Femur (tissue), 1 donor: ENCODE data around the gene ATP5PO.
"Not testable (repeated sequence)": the region's sequence is repeated elsewhere in the genome, so short reads cannot be mapped to it uniquely, and the experiment has no call there.

ENCODE experiments used
- DNase-seq: peaks from one replicate; pipeline ENCODE4 v3.0.0-alpha.2; 2017

The ATP5PO gene

DNA sequence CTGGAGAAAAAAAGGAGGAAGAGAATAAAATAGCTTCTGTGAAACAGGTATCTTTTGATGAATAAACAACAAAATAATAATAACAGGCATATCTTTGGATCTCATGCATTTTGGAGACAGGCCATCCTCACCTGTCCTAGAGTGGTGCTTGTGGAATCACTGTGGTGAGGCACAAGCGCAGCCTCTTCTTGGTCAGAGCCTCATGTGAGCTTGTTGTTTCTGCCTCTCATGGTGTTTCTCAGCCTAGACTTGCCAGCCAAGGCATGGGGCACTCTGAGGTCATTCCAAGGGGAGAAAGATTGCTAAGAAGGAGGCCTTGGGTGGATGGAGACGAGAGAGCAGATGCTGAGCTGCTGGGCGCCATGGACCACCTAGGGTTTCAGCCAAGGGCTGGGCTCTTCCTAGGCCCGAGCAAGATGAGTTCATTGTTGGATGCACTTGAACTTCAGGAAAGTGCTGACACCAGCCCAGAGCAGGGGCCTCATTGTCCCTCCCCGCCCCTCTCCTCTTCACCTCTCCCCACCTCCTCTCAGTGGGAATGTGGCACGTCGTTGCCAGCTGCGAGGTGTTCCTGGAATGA lies 49.5 kb downstream of the ATP5PO start:
- no peak for DNase-seq

- no peak for DNase-seq
These were observed 50.4 kb downstream of the ATP5PO start for GRCh38 chr21:33865176-33865575.

GRCh38 chr21:33864150-33864549 lies 51.5 kb downstream of the ATP5PO start:
- DNase-seq, result no peak

GRCh38 chr21:33863191-33863590 lies 52.4 kb downstream of the ATP5PO start:
- not testable (repeated sequence) for DNase-seq

GRCh38 chr21:33861125-33861524 lies 54.5 kb downstream of the ATP5PO start:
- DNase-seq, result no peak

DNA sequence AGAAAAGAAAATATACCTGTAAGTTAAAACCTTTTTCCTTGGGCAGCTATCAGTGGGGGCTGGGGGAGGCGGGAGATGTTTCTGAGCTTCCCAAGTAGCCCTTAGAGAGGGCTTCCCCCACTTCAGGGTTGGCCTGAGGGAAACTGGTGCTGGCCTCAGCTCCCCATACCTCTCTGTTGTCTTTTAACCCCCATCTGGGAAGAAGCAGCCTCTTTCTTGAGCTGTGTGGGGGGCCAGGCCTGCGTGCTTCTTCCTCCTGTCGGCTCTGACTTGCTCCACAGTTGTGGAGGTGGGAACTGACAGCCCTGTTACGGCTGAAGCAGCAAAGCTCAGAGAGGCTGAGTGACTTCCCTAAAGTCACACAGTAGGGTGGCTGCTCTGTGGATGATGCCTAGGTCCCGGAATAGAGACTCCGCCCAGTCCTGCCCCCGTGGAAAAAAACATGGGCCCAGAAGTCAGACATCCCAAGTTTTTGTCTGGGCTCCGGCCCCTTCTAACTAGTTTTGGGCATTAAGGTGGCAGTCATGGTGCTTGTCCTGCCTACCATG lies 55.2 kb downstream of the ATP5PO start:
- no peak for DNase-seq

GRCh38 chr21:33859373-33860102 lies 56.1 kb downstream of the ATP5PO start:
- no peak for DNase-seq

GRCh38 chr21:33858667-33859372 lies 56.8 kb downstream of the ATP5PO start:
- peak; percentile 66 for DNase-seq

DNA sequence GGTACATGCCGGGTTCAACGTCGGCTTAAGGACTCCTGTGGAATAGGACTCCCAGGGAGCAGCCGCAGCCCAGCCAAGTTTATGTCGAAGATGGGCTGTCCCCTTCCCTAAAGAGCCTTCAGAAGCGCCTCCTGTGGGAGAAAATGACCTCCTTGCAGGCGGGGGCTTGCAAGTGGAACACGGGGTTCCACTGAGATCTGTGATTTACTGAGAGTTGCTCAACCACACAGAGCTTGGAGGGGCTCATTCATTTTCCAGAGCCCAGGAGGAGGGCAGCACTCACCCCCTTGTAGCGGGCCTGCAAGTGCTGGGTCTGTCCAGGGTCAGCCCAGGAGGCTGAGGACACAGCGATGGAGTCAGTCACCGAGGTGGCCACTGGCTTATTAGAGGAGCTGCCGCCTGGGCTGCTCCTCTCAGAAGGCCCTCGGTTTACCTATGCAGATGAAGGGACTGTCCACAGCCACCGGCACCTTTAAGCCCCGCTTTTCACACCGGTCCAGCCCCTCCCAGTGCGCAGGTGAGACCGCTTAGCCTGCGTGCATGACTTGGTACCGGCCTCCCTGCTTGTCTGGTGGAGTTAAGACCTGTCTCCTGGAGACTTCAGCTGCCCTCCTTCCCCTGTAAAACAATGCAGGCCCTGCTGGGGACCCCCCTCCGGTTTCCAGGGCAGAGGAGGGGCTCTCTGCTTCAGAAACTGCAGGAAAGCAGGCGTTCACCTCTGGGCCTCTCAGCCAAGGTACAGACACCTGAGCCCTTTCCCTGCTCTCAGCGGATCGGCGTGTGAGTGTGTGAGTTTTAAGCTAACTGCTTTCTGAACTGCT lies 57.5 kb downstream of the ATP5PO start:
- DNase-seq, result no peak

DNA sequence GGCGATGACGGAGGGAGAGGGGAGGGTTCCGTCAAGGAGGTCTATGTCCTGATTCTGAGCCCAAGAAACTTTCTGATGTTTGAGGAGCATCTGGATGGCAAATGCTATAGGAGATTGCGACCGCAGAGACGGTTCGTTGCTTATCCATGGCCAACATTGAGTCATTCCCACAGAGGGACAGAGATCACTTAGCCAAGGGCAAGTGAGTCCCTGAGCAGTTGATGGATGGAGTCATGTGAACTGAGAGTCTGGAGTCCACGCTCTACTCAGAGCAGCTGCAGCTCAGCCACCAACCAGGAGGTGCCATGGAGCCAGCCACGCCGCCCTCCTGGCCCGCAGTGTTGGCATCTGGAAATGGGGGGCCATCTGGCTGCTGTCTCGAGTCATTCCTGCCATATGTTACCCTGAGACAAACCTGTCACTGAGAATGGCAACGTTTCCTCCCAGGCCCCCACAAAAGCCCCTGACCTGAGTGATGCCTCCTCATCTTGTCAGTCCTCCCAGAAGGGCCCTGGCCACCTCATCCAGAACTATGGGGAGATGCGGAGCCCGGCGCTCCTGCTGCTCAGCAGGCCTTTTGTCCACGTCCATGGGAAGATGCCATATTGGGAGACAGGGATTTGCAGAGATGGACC lies 58.6 kb downstream of the ATP5PO start:
- DNase-seq, result no peak

GRCh38 chr21:33855190-33855589 lies 60.4 kb downstream of the ATP5PO start:
- no peak for DNase-seq

DNA sequence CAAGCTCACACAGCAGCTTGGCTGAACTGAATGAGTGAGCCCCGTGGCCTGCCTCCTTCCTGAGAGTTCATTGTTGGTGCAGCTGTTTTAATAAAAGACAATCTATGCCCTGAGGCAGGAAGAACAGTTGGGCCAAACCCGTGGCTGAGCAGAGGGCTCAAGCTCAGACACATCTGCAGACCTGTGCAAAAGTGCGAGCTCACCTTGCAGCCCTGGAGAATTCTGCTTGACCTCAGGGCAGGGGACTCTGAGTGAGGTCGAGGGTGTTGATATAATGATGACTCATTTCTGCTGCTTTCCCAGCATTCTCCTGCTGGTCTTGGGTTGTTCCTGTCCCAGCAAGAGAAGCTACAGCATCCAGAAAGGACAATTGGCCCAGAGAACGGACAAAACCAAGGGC lies 61.0 kb downstream of the ATP5PO start:
- DNase-seq, result no peak
